Parathyroid adenoma (tissue), 2 donors: ENCODE measurements around the gene EPB41L4B.
"Not testable (repeated sequence)": the region's sequence is repeated elsewhere in the genome, so short reads cannot be mapped to it uniquely, and the experiment has no call there.

Source experiments
- H2AFZ ChIP-seq: fragments of 300-600 bp; sonication (generic); one replicate; pipeline ENCODE4 v1.7.0; 2017; ENCODE audit warnings: antibody characterized with exemption, mild to moderate bottlenecking
- H3K27ac ChIP-seq: fragments of 300-600 bp; sonication (generic); one replicate; pipeline ENCODE4 v1.7.0; 2017
- H3K27me3 ChIP-seq: fragments of 300-600 bp; sonication (generic); one replicate; pipeline ENCODE4 v1.7.0; 2017; ENCODE audit warnings: low read length; ENCODE audit not compliant: control insufficient read depth, insufficient read depth
- H3K36me3 ChIP-seq: fragments of 300-600 bp; sonication (generic); one replicate; pipeline ENCODE4 v1.7.0; 2017; ENCODE audit warnings: low read length; ENCODE audit not compliant: control insufficient read depth, insufficient read depth
- H3K4me1 ChIP-seq: fragments of 300-600 bp; sonication (generic); one replicate; pipeline ENCODE4 v1.7.0; 2017; ENCODE audit warnings: control low read depth
- H3K4me2 ChIP-seq: fragments of 300-600 bp; sonication (generic); one replicate; pipeline ENCODE4 v1.7.0; 2017; ENCODE audit warnings: low read length
- H3K4me3 ChIP-seq: fragments of 300-600 bp; sonication (generic); one replicate; pipeline ENCODE4 v1.7.0; 2017; ENCODE audit warnings: low read depth, low read length
- H3K79me2 ChIP-seq: fragments of 300-600 bp; sonication (generic); one replicate; pipeline ENCODE4 v1.7.0; 2017; ENCODE audit warnings: control low read depth
- H3K9ac ChIP-seq: fragments of 300-600 bp; sonication (generic); one replicate; pipeline ENCODE4 v1.7.0; 2017; ENCODE audit warnings: mild to moderate bottlenecking
- H3K9me3 ChIP-seq: fragments of 300-600 bp; sonication (generic); one replicate; pipeline ENCODE4 v1.7.0; 2017; ENCODE audit warnings: low read length; ENCODE audit not compliant: control insufficient read depth
- TF ChIP-seq, protein P1 (sequence below): fragments of 300-600 bp; sonication (generic); IDR thresholded peaks from one replicate; pipeline ENCODE4 v1.7.0; 2017; ENCODE audit warnings: antibody characterized with exemption, mild to moderate bottlenecking
- donor health status: primary hyperparathyroidism.

The EPB41L4B gene

DNA sequence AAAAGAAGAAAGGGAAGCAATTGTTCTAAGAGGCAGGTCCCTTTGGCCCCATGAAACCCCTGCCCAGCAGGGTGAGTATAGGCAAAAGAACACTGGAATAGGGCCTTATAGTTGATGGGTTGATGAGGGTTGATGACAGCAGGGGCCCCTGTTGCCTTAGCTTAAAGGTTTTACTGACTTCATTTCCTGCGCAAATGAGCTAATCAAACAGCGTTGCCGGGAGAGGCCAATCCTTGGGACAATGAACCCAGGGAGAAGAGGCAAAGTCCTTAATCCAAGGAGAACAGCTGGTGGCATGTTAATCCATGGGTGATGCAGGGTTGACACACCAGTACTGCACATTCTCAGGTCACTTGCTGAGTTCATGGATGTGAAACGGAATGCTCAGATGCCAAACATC lies 22.0 kb upstream of the EPB41L4B start:
- Histone ChIP-seq H3K27ac (no peak overlapping the region), H3K79me2 (no peaks in the 10 kb centered on the region)
- TF ChIP-seq, protein P1, sequence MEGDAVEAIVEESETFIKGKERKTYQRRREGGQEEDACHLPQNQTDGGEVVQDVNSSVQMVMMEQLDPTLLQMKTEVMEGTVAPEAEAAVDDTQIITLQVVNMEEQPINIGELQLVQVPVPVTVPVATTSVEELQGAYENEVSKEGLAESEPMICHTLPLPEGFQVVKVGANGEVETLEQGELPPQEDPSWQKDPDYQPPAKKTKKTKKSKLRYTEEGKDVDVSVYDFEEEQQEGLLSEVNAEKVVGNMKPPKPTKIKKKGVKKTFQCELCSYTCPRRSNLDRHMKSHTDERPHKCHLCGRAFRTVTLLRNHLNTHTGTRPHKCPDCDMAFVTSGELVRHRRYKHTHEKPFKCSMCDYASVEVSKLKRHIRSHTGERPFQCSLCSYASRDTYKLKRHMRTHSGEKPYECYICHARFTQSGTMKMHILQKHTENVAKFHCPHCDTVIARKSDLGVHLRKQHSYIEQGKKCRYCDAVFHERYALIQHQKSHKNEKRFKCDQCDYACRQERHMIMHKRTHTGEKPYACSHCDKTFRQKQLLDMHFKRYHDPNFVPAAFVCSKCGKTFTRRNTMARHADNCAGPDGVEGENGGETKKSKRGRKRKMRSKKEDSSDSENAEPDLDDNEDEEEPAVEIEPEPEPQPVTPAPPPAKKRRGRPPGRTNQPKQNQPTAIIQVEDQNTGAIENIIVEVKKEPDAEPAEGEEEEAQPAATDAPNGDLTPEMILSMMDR = no peak

DNA sequence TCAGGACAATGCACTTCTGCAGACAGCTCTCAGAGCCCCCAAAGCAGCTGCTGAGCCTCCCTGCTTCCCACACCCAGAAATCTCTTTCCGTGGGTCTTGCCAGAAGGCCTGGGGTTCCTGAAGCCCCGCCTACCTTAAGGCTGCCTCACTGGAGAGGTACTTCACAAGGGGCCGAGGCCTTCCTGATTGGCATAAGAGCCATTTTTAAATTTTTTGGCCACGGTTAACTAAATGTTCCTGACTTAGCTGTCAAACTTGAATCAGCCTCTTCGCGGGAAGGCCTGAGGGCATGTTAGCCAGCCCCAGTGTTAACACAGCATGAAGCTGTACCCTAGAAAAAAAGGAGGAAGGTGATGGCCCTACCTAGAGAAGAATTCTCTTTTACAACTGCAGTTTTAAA lies 20.7 kb upstream of the EPB41L4B start:
- Histone ChIP-seq H3K4me3 (no peak overlapping the region), H2AFZ (no peak overlapping the region), H3K27me3 (no peaks in the 10 kb centered on the region), H3K4me2 (no peak overlapping the region), H3K9me3 (no peaks in the 10 kb centered on the region), H3K27ac (no peak overlapping the region), H3K79me2 (no peaks in the 10 kb centered on the region), H3K4me1 (peaks cover 14% of the 10 kb centered on the region), H3K9ac (no peak overlapping the region), H3K36me3 (no peaks in the 10 kb centered on the region)
- TF ChIP-seq, protein P1 = no peak

More for the DNA sequence above, 22.0 kb upstream of the EPB41L4B start:
- Histone ChIP-seq H2AFZ (no peak overlapping the region), H3K9me3 (no peaks in the 10 kb centered on the region), H3K4me2 (no peak overlapping the region), H3K9ac (no peak overlapping the region), H3K4me1 (peaks cover 10% of the 10 kb centered on the region), H3K4me3 (no peak overlapping the region), H3K27me3 (no peaks in the 10 kb centered on the region), H3K36me3 (no peaks in the 10 kb centered on the region)

DNA sequence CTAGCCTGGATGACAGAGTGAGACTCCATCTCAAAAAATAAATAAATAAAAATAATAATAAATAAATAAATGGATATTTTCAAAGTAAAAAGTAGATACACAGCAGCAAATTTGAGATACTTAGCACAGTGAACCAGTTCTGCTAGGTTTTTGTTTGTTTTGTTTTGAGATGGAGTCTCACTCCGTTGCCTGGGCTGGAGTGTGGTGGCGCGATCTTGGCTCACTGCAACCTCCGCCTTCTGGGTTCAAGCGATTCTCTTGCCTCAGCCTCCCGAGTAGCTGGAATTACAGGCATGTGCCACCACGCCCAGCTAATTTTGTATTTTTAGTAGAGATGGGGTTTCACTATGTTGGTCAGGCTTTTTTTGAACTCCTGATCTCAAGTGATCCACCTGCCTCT lies 20.1 kb upstream of the EPB41L4B start:
- H3K4me2 ChIP-seq, H3K79me2 ChIP-seq, H3K27ac ChIP-seq, H3K4me3 ChIP-seq, H2AFZ ChIP-seq, H3K9ac ChIP-seq, H3K27me3 ChIP-seq, H3K36me3 ChIP-seq, H3K9me3 ChIP-seq: not testable (repeated sequence)
- H3K4me1 ChIP-seq = peaks cover 15% of the 10 kb centered on the region

DNA sequence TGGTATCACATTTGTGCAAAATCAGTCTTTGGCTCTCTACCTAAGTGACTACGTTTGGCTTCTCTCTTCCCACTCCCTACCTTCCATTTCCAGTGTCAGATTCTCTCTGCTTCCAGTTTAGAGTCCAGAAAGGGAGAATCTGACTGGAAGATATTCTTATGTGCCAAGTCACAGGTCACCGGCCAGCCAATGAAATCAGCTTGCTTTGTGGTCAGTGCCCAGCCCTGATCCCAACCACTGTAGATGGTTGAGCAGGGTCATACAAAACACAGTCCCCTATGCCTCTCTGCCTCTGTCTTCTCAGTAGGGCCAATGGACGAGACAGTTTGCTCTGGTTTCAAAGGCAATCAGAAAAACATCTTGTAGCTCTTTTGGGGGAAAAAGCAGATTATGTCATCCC lies 15.6 kb upstream of the EPB41L4B start:
- TF ChIP-seq, protein P1 = no peak
- peak overlapping the region; percentile 29 for H2AFZ ChIP-seq
- H3K79me2 ChIP-seq = no peaks in the 10 kb centered on the region
- peak overlapping the region; percentile 12 for H3K27ac ChIP-seq
- H3K4me2 ChIP-seq = no peak overlapping the region
- H3K4me1 ChIP-seq = peaks cover 8% of the 10 kb centered on the region
- no peak overlapping the region for H3K9ac ChIP-seq
- H3K9me3 ChIP-seq = no peaks in the 10 kb centered on the region
- no peaks in the 10 kb centered on the region for H3K27me3 ChIP-seq
- no peak overlapping the region for H3K4me3 ChIP-seq
- no peaks in the 10 kb centered on the region for H3K36me3 ChIP-seq

DNA sequence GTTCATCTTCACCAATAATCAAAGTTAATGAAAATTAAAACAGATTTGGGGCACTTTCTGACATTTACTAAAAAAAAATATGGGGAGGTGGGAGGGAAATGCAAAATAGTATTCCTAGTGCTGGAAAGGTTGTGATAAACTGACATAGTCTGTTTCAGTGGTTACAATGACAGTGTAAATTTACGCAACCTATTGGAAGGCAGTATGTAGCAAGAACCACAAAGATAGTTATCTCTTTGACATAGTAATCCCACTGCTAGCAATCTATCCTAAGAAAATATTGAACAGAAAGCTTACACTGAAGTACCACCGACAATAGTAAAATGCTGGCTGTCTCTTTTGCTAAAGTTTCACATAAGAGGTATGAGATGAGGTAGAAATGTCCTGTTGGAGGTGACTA lies 15.1 kb upstream of the EPB41L4B start:
- no peak overlapping the region for H3K4me2 ChIP-seq
- H3K27ac ChIP-seq = peak overlapping the region; percentile 12
- peaks cover 8% of the 10 kb centered on the region for H3K4me1 ChIP-seq
- no peaks in the 10 kb centered on the region for H3K36me3 ChIP-seq
- H2AFZ ChIP-seq = peak overlapping the region; percentile 29
- H3K9me3 ChIP-seq = no peaks in the 10 kb centered on the region
- H3K79me2 ChIP-seq = no peaks in the 10 kb centered on the region
- no peak overlapping the region for H3K4me3 ChIP-seq
- TF ChIP-seq, protein P1 = no peak
- H3K9ac ChIP-seq = no peak overlapping the region
- no peaks in the 10 kb centered on the region for H3K27me3 ChIP-seq
